SK-N-SH (cell line): Measurements from ENCODE around the gene RAB6B. TPM values are rescaled to one million over a fixed set of nuclear protein-coding genes. Genes with fewer than 3 reads are reported as not detected.
A peak's percentile ranks its signal among the peaks of the same experiment; 100 is the strongest.

ENCODE experiments used
- CTCF ChIA-PET: fragments of 300-600, 350-600 bp; formaldehyde crosslinking; extraction: SDS; loops from one replicate; lab custom pipeline; 2021; lab: Yijun Ruan, JAX
- POLR2A ChIA-PET: fragments of 350-600 bp; sonication (Branson Sonifier 250); formaldehyde crosslinking; extraction: SDS; loops from one replicate; lab custom pipeline; 2020; ENCODE audit warnings: antibody characterized with exemption, inconsistent platforms; lab: Yijun Ruan, JAX
- DNase-seq: peaks from one replicate; pipeline ENCODE4 v3.0.0; 2012
- H2AFZ ChIP-seq: fragments of 200-600 bp; sonication (generic); 2 replicates; pipeline ENCODE4 v1.8.1; 2016; ENCODE audit warnings: antibody characterized with exemption, mild to moderate bottlenecking, low read depth
- H3F3A ChIP-seq: fragments of 200-600 bp; sonication (generic); replicated peaks from 2 replicates; pipeline ENCODE3; 2016; ENCODE audit warnings: antibody characterized with exemption, mild to moderate bottlenecking; ENCODE audit not compliant: insufficient read depth
- H3K27ac ChIP-seq, 2 experiments: fragments of 200-500 bp in 1 of 2; fragments of 200-600 bp in 1 of 2; sonication (Bioruptor generic) in 1 of 2; sonication (generic), shearing (Covaris generic) in 1 of 2; 2 replicates each; pipeline versions ENCODE4 v1.5.1 to v1.6.1; 2014 to 2016; ENCODE audit warnings: low read depth in 2 of 2, inconsistent platforms in 1 of 2, low read length in 1 of 2, mild to moderate bottlenecking in 1 of 2, mixed read lengths in 1 of 2
- H3K27me3 ChIP-seq: fragments of 200-600 bp; sonication (generic), shearing (Covaris generic); 2 replicates; pipeline ENCODE4 v1.6.1; 2016; ENCODE audit warnings: mixed run types; ENCODE audit not compliant: insufficient read depth
- H3K36me3 ChIP-seq, 2 experiments: fragments of 200-500 bp in 1 of 2; fragments of 200-600 bp in 1 of 2; sonication (Bioruptor generic) in 1 of 2; sonication (generic) in 1 of 2; replicated peaks in 1 of 2; 2 replicates each; pipeline versions ENCODE3 to v1.5.1; 2014 to 2016; ENCODE audit warnings: low read length in 1 of 2, mild to moderate bottlenecking in 1 of 2; ENCODE audit not compliant: insufficient read depth in 2 of 2, control insufficient read depth in 1 of 2
- H3K4me1 ChIP-seq, 2 experiments: fragments of 200-500 bp in 1 of 2; fragments of 200-600 bp in 1 of 2; sonication (Bioruptor generic) in 1 of 2; sonication (generic), shearing (Covaris generic) in 1 of 2; 2 replicates each; pipeline versions ENCODE4 v1.5.1 to v1.6.1; 2014 to 2016; ENCODE audit warnings: low read depth in 1 of 2, low read length in 1 of 2, mixed run types in 1 of 2; ENCODE audit not compliant: insufficient read depth in 2 of 2, control insufficient read depth in 1 of 2
- H3K4me2 ChIP-seq: fragments of 200-600 bp; sonication (generic), shearing (Covaris generic); 2 replicates; pipeline ENCODE4 v1.6.1; 2017; ENCODE audit warnings: mixed run types
- H3K4me3 ChIP-seq, 2 experiments: fragments of 200-500 bp in 1 of 2; fragments of 200-600 bp in 1 of 2; sonication (Bioruptor generic) in 1 of 2; sonication (generic), shearing (Covaris generic) in 1 of 2; 2 replicates each; pipeline versions ENCODE4 v1.5.1 to v1.8.1; 2014 to 2016; ENCODE audit warnings: low read depth in 2 of 2, inconsistent platforms in 1 of 2, low read length in 1 of 2, mild to moderate bottlenecking in 1 of 2, mixed read lengths in 1 of 2, moderate library complexity in 1 of 2
- H3K79me2 ChIP-seq: fragments of 200-600 bp; sonication (generic); 2 replicates; pipeline ENCODE4 v1.8.1; 2017; ENCODE audit warnings: mild to moderate bottlenecking; ENCODE audit not compliant: insufficient read depth
- H3K9ac ChIP-seq: fragments of 200-600 bp; sonication (generic); 2 replicates; pipeline ENCODE4 v1.6.1; 2017; ENCODE audit warnings: mixed run types
- H3K9me2 ChIP-seq: fragments of 200-600 bp; sonication (generic); 2 replicates; pipeline ENCODE4 v1.6.1; 2017; ENCODE audit warnings: mixed run types
- H3K9me3 ChIP-seq: fragments of 200-600 bp; sonication (generic); 2 replicates; pipeline ENCODE4 v1.6.1; 2017; ENCODE audit warnings: mixed run types, mild to moderate bottlenecking, moderate library complexity
- H4K20me1 ChIP-seq: fragments of 200-600 bp; sonication (generic); 2 replicates; pipeline ENCODE4 v1.6.1; 2017; ENCODE audit warnings: mild to moderate bottlenecking, mixed run types; ENCODE audit not compliant: insufficient read depth
- ELF1 ChIP-seq: IDR thresholded peaks from 2 replicates; pipeline ENCODE4 v1.4.0; 2012
- FOSL2 ChIP-seq: IDR thresholded peaks from 2 replicates; pipeline ENCODE4 v1.4.0; 2012; ENCODE audit warnings: low read depth, mild to moderate bottlenecking, moderate library complexity, borderline replicate concordance
- FOXJ3 ChIP-seq: sonication (generic); formaldehyde crosslinking; IDR thresholded peaks from 2 replicates; pipeline ENCODE4 v1.5.1; 2020; ENCODE audit warnings: mild to moderate bottlenecking, missing genetic modification reagents
- GABPA ChIP-seq: IDR thresholded peaks from 2 replicates; pipeline ENCODE4 v1.4.0; 2012; ENCODE audit warnings: low read depth, mild to moderate bottlenecking
- GATA2 ChIP-seq: sonication (generic); formaldehyde crosslinking; IDR thresholded peaks from 2 replicates; pipeline ENCODE4 v1.5.0; 2020; ENCODE audit warnings: mild to moderate bottlenecking, missing genetic modification reagents
- JUND ChIP-seq: IDR thresholded peaks from 2 replicates; pipeline ENCODE4 v1.4.0; 2012
- MEF2A ChIP-seq: IDR thresholded peaks from 2 replicates; pipeline ENCODE4 v1.4.0; 2012; ENCODE audit warnings: low read depth, borderline replicate concordance
- MXI1 ChIP-seq: IDR thresholded peaks from 2 replicates; pipeline ENCODE4 v1.6.1; 2012; ENCODE audit warnings: mild to moderate bottlenecking, low read depth, low read length, improper control_type of control experiment
- POLR2AphosphoS5 ChIP-seq: IDR thresholded peaks from 2 replicates; pipeline ENCODE4 v1.6.1; 2012; ENCODE audit warnings: low read depth, low read length
- RAD21 ChIP-seq: IDR thresholded peaks from 2 replicates; pipeline ENCODE4 v1.6.1; 2012; ENCODE audit warnings: mild to moderate bottlenecking, low read length
- REST ChIP-seq: IDR thresholded peaks from 2 replicates; pipeline ENCODE4 v1.6.1; 2012; ENCODE audit warnings: mild to moderate bottlenecking, low read depth, low read length, moderate library complexity
- SIN3A ChIP-seq: IDR thresholded peaks from 2 replicates; pipeline ENCODE4 v1.6.1; 2012; ENCODE audit warnings: low read depth, mild to moderate bottlenecking, low read length, moderate library complexity, borderline replicate concordance
- SMC3 ChIP-seq: IDR thresholded peaks from 2 replicates; pipeline ENCODE4 v1.6.1; 2012; ENCODE audit warnings: low read depth, low read length, improper control_type of control experiment
- TCF12 ChIP-seq: IDR thresholded peaks from 2 replicates; pipeline ENCODE4 v1.4.0; 2012
- USF1 ChIP-seq: IDR thresholded peaks from 2 replicates; pipeline ENCODE4 v1.4.0; 2012; ENCODE audit warnings: low read depth, borderline replicate concordance
- YY1 ChIP-seq: IDR thresholded peaks from 2 replicates; pipeline ENCODE4 v1.4.0; 2012; ENCODE audit warnings: low read depth, mild to moderate bottlenecking
- WGBS: methylation state at CpG from one replicate; pipeline ENCODE4 v1.1.6; 2017; ENCODE audit warnings: low lambda C conversion rate; 5-methylcytosine and 5-hydroxymethylcytosine counted together
- polyA plus RNA-seq, 3 experiments: library from polyadenylated mRNA; depleted of rRNA; stranded (reverse); fragments of >200 nt; gene quantifications; 2 replicates each; pipeline ENCODE4 v1.2.3, GENCODE V29; 2012
- TF ChIP-seq, protein P1 (sequence below): IDR thresholded peaks from 2 replicates; pipeline ENCODE4; 2012
- TF ChIP-seq, protein P2 (sequence below): fragments of 200-600 bp; sonication (generic); IDR thresholded peaks from 2 replicates; pipeline ENCODE4 v1.6.1; 2017; ENCODE audit warnings: antibody characterized with exemption, mild to moderate bottlenecking, moderate library complexity
- TF ChIP-seq, protein P3 (sequence below): fragments of 150-350 bp; IDR thresholded peaks from 2 replicates; pipeline ENCODE4 v1.6.1; 2016; ENCODE audit warnings: mild to moderate bottlenecking, low read depth, low read length

RAB6B gene
- polyA plus RNA-seq, 1 of the 3 experiments (the other 2 are of a cell fraction) = 9.3 TPM

GRCh38 chr3:133943639-133944141 lies 48.0 kb upstream of the RAB6B start (continued):
- TF ChIP-seq SIN3A (0 out of 2 replicates have a peak, but pooled peaks have one; percentile 54), REST (peak; percentile 31; the same call in 1 of the 2 replicates), SMC3 (no peak)
- TF ChIP-seq, protein P1, sequence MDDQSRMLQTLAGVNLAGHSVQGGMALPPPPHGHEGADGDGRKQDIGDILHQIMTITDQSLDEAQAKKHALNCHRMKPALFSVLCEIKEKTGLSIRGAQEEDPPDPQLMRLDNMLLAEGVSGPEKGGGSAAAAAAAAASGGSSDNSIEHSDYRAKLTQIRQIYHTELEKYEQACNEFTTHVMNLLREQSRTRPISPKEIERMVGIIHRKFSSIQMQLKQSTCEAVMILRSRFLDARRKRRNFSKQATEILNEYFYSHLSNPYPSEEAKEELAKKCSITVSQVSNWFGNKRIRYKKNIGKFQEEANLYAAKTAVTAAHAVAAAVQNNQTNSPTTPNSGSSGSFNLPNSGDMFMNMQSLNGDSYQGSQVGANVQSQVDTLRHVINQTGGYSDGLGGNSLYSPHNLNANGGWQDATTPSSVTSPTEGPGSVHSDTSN = peak; percentile 85

GRCh38 chr3:133943031-133943535 lies 47.4 kb upstream of the RAB6B start:
- H3K27ac ChIP-seq = peak overlapping the region; percentile 58 to 70; a peak in 3 of 4 replicates
- H3K9ac ChIP-seq = no peak overlapping the region
- POLR2A ChIA-PET = no interaction called here
- H3K79me2 ChIP-seq = no peaks in the 10 kb centered on the region
- H3K4me3 ChIP-seq = no peak overlapping the region
- H3K9me2 ChIP-seq = no peaks in the 10 kb centered on the region
- H3K4me2 ChIP-seq = no peak overlapping the region
- DNase-seq = no peak
- WGBS = 73% methylated on average over 2 of the region's 2 CpGs
- H2AFZ ChIP-seq = no peak overlapping the region
- no peaks in the 10 kb centered on the region for H3K36me3 ChIP-seq
- H3K27me3 ChIP-seq = peaks cover 8% of the 10 kb centered on the region; the same call in 1 of the 2 replicates
- H3F3A ChIP-seq = peaks cover 34% of the 10 kb centered on the region
- no peaks in the 10 kb centered on the region for H3K9me3 ChIP-seq
- peaks cover 4% of the 10 kb centered on the region; the same call in 1 of the 2 replicates for H4K20me1 ChIP-seq
- TF ChIP-seq FOXJ3 (CRISPR knock-in tag) (no peak), JUND (no peak), GATA2 (CRISPR knock-in tag) (no peak), TCF12 (no peak), FOSL2 (no peak), POLR2AphosphoS5 (no peak), MXI1 (no peak), YY1 (no peak), MEF2A (no peak), SIN3A (no peak), RAD21 (no peak), GABPA (no peak), ELF1 (no peak), USF1 (no peak)
- TF ChIP-seq, protein P2, sequence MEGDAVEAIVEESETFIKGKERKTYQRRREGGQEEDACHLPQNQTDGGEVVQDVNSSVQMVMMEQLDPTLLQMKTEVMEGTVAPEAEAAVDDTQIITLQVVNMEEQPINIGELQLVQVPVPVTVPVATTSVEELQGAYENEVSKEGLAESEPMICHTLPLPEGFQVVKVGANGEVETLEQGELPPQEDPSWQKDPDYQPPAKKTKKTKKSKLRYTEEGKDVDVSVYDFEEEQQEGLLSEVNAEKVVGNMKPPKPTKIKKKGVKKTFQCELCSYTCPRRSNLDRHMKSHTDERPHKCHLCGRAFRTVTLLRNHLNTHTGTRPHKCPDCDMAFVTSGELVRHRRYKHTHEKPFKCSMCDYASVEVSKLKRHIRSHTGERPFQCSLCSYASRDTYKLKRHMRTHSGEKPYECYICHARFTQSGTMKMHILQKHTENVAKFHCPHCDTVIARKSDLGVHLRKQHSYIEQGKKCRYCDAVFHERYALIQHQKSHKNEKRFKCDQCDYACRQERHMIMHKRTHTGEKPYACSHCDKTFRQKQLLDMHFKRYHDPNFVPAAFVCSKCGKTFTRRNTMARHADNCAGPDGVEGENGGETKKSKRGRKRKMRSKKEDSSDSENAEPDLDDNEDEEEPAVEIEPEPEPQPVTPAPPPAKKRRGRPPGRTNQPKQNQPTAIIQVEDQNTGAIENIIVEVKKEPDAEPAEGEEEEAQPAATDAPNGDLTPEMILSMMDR = no peak
- TF ChIP-seq, protein P3, sequence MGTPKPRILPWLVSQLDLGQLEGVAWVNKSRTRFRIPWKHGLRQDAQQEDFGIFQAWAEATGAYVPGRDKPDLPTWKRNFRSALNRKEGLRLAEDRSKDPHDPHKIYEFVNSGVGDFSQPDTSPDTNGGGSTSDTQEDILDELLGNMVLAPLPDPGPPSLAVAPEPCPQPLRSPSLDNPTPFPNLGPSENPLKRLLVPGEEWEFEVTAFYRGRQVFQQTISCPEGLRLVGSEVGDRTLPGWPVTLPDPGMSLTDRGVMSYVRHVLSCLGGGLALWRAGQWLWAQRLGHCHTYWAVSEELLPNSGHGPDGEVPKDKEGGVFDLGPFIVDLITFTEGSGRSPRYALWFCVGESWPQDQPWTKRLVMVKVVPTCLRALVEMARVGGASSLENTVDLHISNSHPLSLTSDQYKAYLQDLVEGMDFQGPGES = no peak
- CTCF ChIA-PET = interaction anchor here (1.1 to 1.4 kb wide), 4 partner anchors 13 to 270 kb away, joined by 3 to 6 read pairs (median 4); no protein-coding TSS in a partner anchor
- peaks cover 26 to 30% of the 10 kb centered on the region in 2 experiments; a peak in 3 of 4 replicates for H3K4me1 ChIP-seq
